K562 (cell line): ENCODE data around the gene SIDT2. TPM values are rescaled to one million over a fixed set of nuclear protein-coding genes. Genes with fewer than 3 reads are reported as not detected.

Source experiments
- CBFA2T2 ChIP-seq: fragments of 450-650 bp; conservative IDR thresholded peaks from 2 replicates; pipeline ENCODE4 v1.6.1; 2017; ENCODE audit warnings: mild to moderate bottlenecking
- CTBP1 ChIP-seq: fragments of 450-650 bp; IDR thresholded peaks from 2 replicates; pipeline ENCODE4 v1.6.1; 2016; ENCODE audit warnings: borderline replicate concordance
- ELF1 ChIP-seq: fragments of 200-800 bp; sonication (Bioruptor generic); IDR thresholded peaks from 2 replicates; pipeline ENCODE4 v1.6.1; 2016; ENCODE audit warnings: missing genetic modification characterization, missing compliant biosample characterization
- ELF4 ChIP-seq: fragments of 450-650 bp; formaldehyde crosslinking; IDR thresholded peaks from 2 replicates; pipeline ENCODE4 v1.4.0; 2022; ENCODE audit warnings: missing genetic modification characterization
- HDAC3 ChIP-seq: fragments of 450-650 bp; IDR thresholded peaks from 2 replicates; pipeline ENCODE4 v1.6.1; 2018; ENCODE audit warnings: borderline replicate concordance, mild to moderate bottlenecking, moderate library complexity; ENCODE audit not compliant: partially characterized antibody
- HIVEP1 ChIP-seq: fragments of 250-450 bp; sonication (Bioruptor Pico); IDR thresholded peaks from 2 replicates; pipeline ENCODE4 v1.4.0; 2020; ENCODE audit warnings: mild to moderate bottlenecking
- JUND ChIP-seq, 2 experiments: IDR thresholded peaks; 2 replicates in 1 of 2; 3 replicates in 1 of 2; pipeline ENCODE4 v1.6.1; 2011; ENCODE audit warnings: borderline replicate concordance in 2 of 2, low read depth in 2 of 2, low read length in 2 of 2, improper control_type of control experiment in 1 of 2, missing biosample characterization in 1 of 2, missing genetic modification characterization in 1 of 2, missing genetic modification reagents in 1 of 2
- MBD1 ChIP-seq: fragments of 250-450 bp; sonication (Bioruptor Pico); IDR thresholded peaks from 2 replicates; pipeline ENCODE4 v1.8.0; 2022; ENCODE audit warnings: inconsistent platforms
- MCM2 ChIP-seq: fragments of 450-650 bp; IDR thresholded peaks from 2 replicates; pipeline ENCODE4 v1.6.1; 2017; ENCODE audit warnings: low read depth, mild to moderate bottlenecking
- NCOR1 ChIP-seq: fragments of 450-650 bp; IDR thresholded peaks from 2 replicates; pipeline ENCODE4 v1.6.1; 2016; ENCODE audit warnings: mild to moderate bottlenecking, moderate library complexity
- TBL1XR1 ChIP-seq, 2 experiments: IDR thresholded peaks; 2 replicates each; pipeline ENCODE4 v1.6.1; 2012; ENCODE audit warnings: improper control_type of control experiment in 2 of 2, low read length in 2 of 2, mild to moderate bottlenecking in 1 of 2
- TOE1 ChIP-seq, 2 experiments: fragments of 450-650 bp in 1 of 2; sonication (generic) in 1 of 2; formaldehyde crosslinking in 1 of 2; IDR thresholded peaks; 2 replicates each; pipeline versions ENCODE4 v1.7.1 to v1.8.0; 2016 to 2022; ENCODE audit warnings: borderline replicate concordance in 2 of 2, mild to moderate bottlenecking in 2 of 2, antibody characterized with exemption in 1 of 2, inconsistent platforms in 1 of 2, low read depth in 1 of 2, missing genetic modification reagents in 1 of 2, moderate library complexity in 1 of 2
- U2AF1 ChIP-seq: fragments of 200-400 bp; formaldehyde crosslinking; optimal IDR thresholded peaks from 2 replicates; pipeline ENCODE3; 2017; ENCODE audit warnings: mild to moderate bottlenecking, low read depth, low read length, moderate library complexity
- ZNF146 ChIP-seq: IDR thresholded peaks from one replicate; pipeline ENCODE4 v1.6.1; 2018; ENCODE audit warnings: missing compliant biosample characterization; ENCODE audit not compliant: unreplicated experiment
- ZNF324 ChIP-seq: fragments of 250-450 bp; sonication (Bioruptor Pico); IDR thresholded peaks from 2 replicates; pipeline ENCODE4 v1.4.0; 2020; ENCODE audit warnings: mild to moderate bottlenecking
- ZNF41 ChIP-seq: fragments of 250-450 bp; sonication (Bioruptor Pico); conservative IDR thresholded peaks from 2 replicates; pipeline ENCODE4 v1.4.0; 2020; ENCODE audit warnings: mild to moderate bottlenecking
- polyA plus RNA-seq, 8 experiments: library from polyadenylated mRNA; depleted of rRNA in 4 of 8; stranded (reverse) in 5 of 8; unstranded in 3 of 8; fragments of >200 nt; fragmentation: Nextera tagmentation in 2 of 8; fragmentation: Illumina TruSeq in 1 of 8; extraction: Ambion mirVana in 2 of 8; extraction: Trizol in 1 of 8; gene quantifications; 2 replicates each; pipeline versions ENCODE4 v1.2.1 to v1.2.3, GENCODE V29; 2011 to 2014; ENCODE audit warnings: inconsistent platforms in 1 of 8, missing spikeins in 1 of 8
- total RNA-seq, 7 experiments: library from RNA; depleted of rRNA in 6 of 7; stranded (reverse); fragments of >200 nt in 6 of 7; fragmentation: Illumina TruSeq in 2 of 7; extraction: Trizol in 2 of 7; gene quantifications; 2 replicates each; pipeline versions ENCODE4 v1.2.1 to v1.2.3, GENCODE V29; 2011 to 2021; ENCODE audit warnings: low replicate concordance in 1 of 7
- TF ChIP-seq, protein P1 (sequence below): fragments of 250-450 bp; sonication (Bioruptor Pico); IDR thresholded peaks from 2 replicates; pipeline ENCODE4 v1.4.0; 2020
- TF ChIP-seq, protein P2 (sequence below): fragments of 450-650 bp; formaldehyde crosslinking; IDR thresholded peaks from 2 replicates; pipeline ENCODE4 v1.4.0; 2020; ENCODE audit warnings: mild to moderate bottlenecking, mixed read lengths

Gene SIDT2
- total and polyA plus RNA-seq, 9 of the 15 experiments (the other 6 are each of a cell fraction or from before 2014, with no cell fraction given): 2.4 to 20.2 (median 6.5) TPM

DNA sequence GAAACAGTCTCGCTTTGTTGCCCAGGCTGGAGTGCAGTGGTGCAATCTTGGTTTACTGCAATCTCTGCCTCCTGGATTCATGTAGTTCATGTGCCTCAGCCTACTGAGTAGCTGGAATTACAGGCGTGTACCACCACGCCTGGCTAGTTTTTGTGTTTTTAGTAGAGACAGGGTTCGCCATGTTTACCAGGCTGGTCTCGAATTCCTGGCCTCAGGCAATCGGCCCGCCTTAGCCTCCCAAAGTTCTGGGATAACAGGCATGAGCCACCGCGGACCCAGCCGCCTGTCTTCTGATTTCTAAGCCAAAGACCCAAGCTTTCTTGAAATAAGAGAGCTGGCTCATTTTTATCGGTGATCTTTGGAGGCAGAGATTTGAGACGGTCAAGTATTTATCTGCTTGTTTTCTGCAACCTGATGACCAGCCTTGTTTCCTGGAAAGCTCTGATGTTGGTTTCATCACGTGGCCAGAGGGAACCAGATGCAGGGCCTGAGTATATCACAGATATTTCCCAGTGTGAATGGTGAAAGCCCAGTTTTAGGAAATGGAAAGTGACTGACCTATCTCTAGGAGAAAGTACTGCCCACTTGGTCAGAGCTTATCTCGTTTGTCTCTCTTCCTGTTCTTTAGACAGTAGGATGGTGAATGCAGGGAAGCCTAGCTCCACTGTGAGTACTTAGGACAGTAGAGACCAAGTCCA is 5.7 kb upstream of the SIDT2 start (continued):
- TF ChIP-seq, protein P1, sequence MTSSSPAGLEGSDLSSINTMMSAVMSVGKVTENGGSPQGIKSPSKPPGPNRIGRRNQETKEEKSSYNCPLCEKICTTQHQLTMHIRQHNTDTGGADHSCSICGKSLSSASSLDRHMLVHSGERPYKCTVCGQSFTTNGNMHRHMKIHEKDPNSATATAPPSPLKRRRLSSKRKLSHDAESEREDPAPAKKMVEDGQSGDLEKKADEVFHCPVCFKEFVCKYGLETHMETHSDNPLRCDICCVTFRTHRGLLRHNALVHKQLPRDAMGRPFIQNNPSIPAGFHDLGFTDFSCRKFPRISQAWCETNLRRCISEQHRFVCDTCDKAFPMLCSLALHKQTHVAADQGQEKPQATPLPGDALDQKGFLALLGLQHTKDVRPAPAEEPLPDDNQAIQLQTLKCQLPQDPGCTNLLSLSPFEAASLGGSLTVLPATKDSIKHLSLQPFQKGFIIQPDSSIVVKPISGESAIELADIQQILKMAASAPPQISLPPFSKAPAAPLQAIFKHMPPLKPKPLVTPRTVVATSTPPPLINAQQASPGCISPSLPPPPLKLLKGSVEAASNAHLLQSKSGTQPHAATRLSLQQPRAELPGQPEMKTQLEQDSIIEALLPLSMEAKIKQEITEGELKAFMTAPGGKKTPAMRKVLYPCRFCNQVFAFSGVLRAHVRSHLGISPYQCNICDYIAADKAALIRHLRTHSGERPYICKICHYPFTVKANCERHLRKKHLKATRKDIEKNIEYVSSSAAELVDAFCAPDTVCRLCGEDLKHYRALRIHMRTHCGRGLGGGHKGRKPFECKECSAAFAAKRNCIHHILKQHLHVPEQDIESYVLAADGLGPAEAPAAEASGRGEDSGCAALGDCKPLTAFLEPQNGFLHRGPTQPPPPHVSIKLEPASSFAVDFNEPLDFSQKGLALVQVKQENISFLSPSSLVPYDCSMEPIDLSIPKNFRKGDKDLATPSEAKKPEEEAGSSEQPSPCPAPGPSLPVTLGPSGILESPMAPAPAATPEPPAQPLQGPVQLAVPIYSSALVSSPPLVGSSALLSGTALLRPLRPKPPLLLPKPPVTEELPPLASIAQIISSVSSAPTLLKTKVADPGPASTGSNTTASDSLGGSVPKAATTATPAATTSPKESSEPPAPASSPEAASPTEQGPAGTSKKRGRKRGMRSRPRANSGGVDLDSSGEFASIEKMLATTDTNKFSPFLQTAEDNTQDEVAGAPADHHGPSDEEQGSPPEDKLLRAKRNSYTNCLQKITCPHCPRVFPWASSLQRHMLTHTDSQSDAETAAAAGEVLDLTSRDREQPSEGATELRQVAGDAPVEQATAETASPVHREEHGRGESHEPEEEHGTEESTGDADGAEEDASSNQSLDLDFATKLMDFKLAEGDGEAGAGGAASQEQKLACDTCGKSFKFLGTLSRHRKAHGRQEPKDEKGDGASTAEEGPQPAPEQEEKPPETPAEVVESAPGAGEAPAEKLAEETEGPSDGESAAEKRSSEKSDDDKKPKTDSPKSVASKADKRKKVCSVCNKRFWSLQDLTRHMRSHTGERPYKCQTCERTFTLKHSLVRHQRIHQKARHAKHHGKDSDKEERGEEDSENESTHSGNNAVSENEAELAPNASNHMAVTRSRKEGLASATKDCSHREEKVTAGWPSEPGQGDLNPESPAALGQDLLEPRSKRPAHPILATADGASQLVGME: no peak
- TF ChIP-seq TOE1 (IDR thresholded peaks at IDR 0.05; ENCODE audit: borderline replicate concordance): peak; percentile 62; the same call in 1 of the 2 replicates
- no peak for TF ChIP-seq TOE1 (CRISPR knock-in tag; IDR thresholded peaks at IDR 0.05; ENCODE audit: borderline replicate concordance, low read depth)
- no peak for TF ChIP-seq ZNF41 (CRISPR knock-in tag)
- peak in 1 of 2 experiments; percentile 51; a peak in 2 of 4 replicates for TF ChIP-seq TBL1XR1 (IDR thresholded peaks at IDR 0.05; ENCODE audit: low read length in 2 of 2)
- TF ChIP-seq ZNF324 (CRISPR knock-in tag): no peak
- peak; percentile 38 for TF ChIP-seq HDAC3
- peak; percentile 76; the same call in 1 of the 2 replicates for TF ChIP-seq JUND (IDR thresholded peaks at IDR 0.05; ENCODE audit: borderline replicate concordance, low read depth, low read length)
- peak; percentile 36; the same call in 1 of the 3 replicates for TF ChIP-seq JUND (tag; IDR thresholded peaks at IDR 0.05; ENCODE audit: borderline replicate concordance, low read depth, low read length)
- TF ChIP-seq U2AF1: no peak
- TF ChIP-seq CTBP1: peak; percentile 93
- peak; percentile 69 for TF ChIP-seq CBFA2T2
- no peak for TF ChIP-seq ELF4 (CRISPR knock-in tag)
- peak; percentile 63 for TF ChIP-seq ELF1
- no peak for TF ChIP-seq MBD1 (CRISPR knock-in tag)
- TF ChIP-seq, protein P2, sequence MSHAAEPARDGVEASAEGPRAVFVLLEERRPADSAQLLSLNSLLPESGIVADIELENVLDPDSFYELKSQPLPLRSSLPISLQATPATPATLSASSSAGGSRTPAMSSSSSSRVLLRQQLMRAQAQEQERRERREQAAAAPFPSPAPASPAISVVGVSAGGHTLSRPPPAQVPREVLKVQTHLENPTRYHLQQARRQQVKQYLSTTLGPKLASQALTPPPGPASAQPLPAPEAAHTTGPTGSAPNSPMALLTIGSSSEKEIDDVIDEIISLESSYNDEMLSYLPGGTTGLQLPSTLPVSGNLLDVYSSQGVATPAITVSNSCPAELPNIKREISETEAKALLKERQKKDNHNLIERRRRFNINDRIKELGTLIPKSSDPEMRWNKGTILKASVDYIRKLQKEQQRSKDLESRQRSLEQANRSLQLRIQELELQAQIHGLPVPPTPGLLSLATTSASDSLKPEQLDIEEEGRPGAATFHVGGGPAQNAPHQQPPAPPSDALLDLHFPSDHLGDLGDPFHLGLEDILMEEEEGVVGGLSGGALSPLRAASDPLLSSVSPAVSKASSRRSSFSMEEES (CRISPR knock-in tag): peak; percentile 11; the same call in 1 of the 2 replicates
- no peak for TF ChIP-seq ZNF146 (CRISPR knock-in tag)
- no peak for TF ChIP-seq HIVEP1 (CRISPR knock-in tag)
- TF ChIP-seq MCM2: no peak
- peak; percentile 64; the same call in 1 of the 2 replicates for TF ChIP-seq NCOR1
